ENCODE measurements around the gene TBRG4.

The TBRG4 gene

GRCh38 chr7:45080958-45081669 is 30.4 kb downstream of the TBRG4 start:
- no peaks in the 10 kb centered on the region for H3F3A ChIP-seq (ENCODE audit: low read depth)
- no peak overlapping the region for H3K4me3 ChIP-seq (ENCODE audit: low read length, poor library complexity, severe bottlenecking)
- H3K9me2 ChIP-seq (replicated peaks; ENCODE audit: low read depth, low read length): no peaks in the 10 kb centered on the region
- no peaks in the 10 kb centered on the region for H3K27me3 ChIP-seq (ENCODE audit: insufficient read depth, low read length, poor library complexity, severe bottlenecking)
- no peaks in the 10 kb centered on the region for H4K20me1 ChIP-seq (ENCODE audit: insufficient read depth, low read length, poor library complexity, severe bottlenecking)
- no peaks in the 10 kb centered on the region for H3K79me2 ChIP-seq (ENCODE audit: insufficient read depth, low read length)
- H3K4me2 ChIP-seq (ENCODE audit: low read depth, low read length, poor library complexity, severe bottlenecking): no peak overlapping the region
- no peak for TF ChIP-seq EZH2phosphoT487 (IDR thresholded peaks at IDR 0.05; ENCODE audit: borderline replicate concordance)
- no peak for TF ChIP-seq CTCF (conservative IDR thresholded peaks at IDR 0.05; ENCODE audit: low read length)
- peaks cover 21% of the 10 kb centered on the region; the same call in 1 of the 2 replicates for H3K36me3 ChIP-seq (ENCODE audit: insufficient read depth, low read length)
- H2AFZ ChIP-seq (ENCODE audit: low read length): no peak overlapping the region
- no peaks in the 10 kb centered on the region for H3K4me1 ChIP-seq (ENCODE audit: insufficient read depth, low read length, poor library complexity, severe bottlenecking)
- H3K9ac ChIP-seq (ENCODE audit: low read depth, low read length, poor library complexity, severe bottlenecking): no peak overlapping the region
- H3K9me3 ChIP-seq (ENCODE audit: insufficient read depth, low read depth, low read length): no peaks in the 10 kb centered on the region

- Histone ChIP-seq H3K9me2 (replicated peaks; ENCODE audit: low read depth, low read length) (no peaks in the 10 kb centered on the region), H3K4me2 (ENCODE audit: low read depth, low read length, poor library complexity, severe bottlenecking) (no peak overlapping the region), H3K4me3 (ENCODE audit: low read length, poor library complexity, severe bottlenecking) (no peak overlapping the region), H3K79me2 (ENCODE audit: insufficient read depth, low read length) (no peaks in the 10 kb centered on the region), H3K27me3 (ENCODE audit: insufficient read depth, low read length, poor library complexity, severe bottlenecking) (no peaks in the 10 kb centered on the region), H3K4me1 (ENCODE audit: insufficient read depth, low read length, poor library complexity, severe bottlenecking) (no peaks in the 10 kb centered on the region), H3F3A (ENCODE audit: low read depth) (no peaks in the 10 kb centered on the region), H3K9ac (ENCODE audit: low read depth, low read length, poor library complexity, severe bottlenecking) (no peak overlapping the region), H3K36me3 (ENCODE audit: insufficient read depth, low read length) (peaks cover 28% of the 10 kb centered on the region; the same call in 1 of the 2 replicates), H3K9me3 (ENCODE audit: insufficient read depth, low read depth, low read length) (no peaks in the 10 kb centered on the region), H4K20me1 (ENCODE audit: insufficient read depth, low read length, poor library complexity, severe bottlenecking) (no peaks in the 10 kb centered on the region), H2AFZ (ENCODE audit: low read length) (no peak overlapping the region)
- TF ChIP-seq CTCF (conservative IDR thresholded peaks at IDR 0.05; ENCODE audit: low read length) (no peak), EZH2phosphoT487 (IDR thresholded peaks at IDR 0.05; ENCODE audit: borderline replicate concordance) (no peak)
Measured at GRCh38 chr7:45080265-45080957, 31.1 kb downstream of the TBRG4 start.

GRCh38 chr7:45078125-45078681 is 33.3 kb downstream of the TBRG4 start:
- Histone ChIP-seq H3K9me3 (ENCODE audit: insufficient read depth, low read depth, low read length) (no peaks in the 10 kb centered on the region), H3F3A (ENCODE audit: low read depth) (no peaks in the 10 kb centered on the region), H3K4me1 (ENCODE audit: insufficient read depth, low read length, poor library complexity, severe bottlenecking) (no peaks in the 10 kb centered on the region), H3K4me3 (ENCODE audit: low read length, poor library complexity, severe bottlenecking) (no peak overlapping the region), H3K27me3 (ENCODE audit: insufficient read depth, low read length, poor library complexity, severe bottlenecking) (no peaks in the 10 kb centered on the region), H3K9me2 (replicated peaks; ENCODE audit: low read depth, low read length) (no peaks in the 10 kb centered on the region), H3K4me2 (ENCODE audit: low read depth, low read length, poor library complexity, severe bottlenecking) (no peak overlapping the region), H3K36me3 (ENCODE audit: insufficient read depth, low read length) (peaks cover 50% of the 10 kb centered on the region; the same call in 1 of the 2 replicates), H3K9ac (ENCODE audit: low read depth, low read length, poor library complexity, severe bottlenecking) (no peak overlapping the region), H3K79me2 (ENCODE audit: insufficient read depth, low read length) (no peaks in the 10 kb centered on the region), H4K20me1 (ENCODE audit: insufficient read depth, low read length, poor library complexity, severe bottlenecking) (no peaks in the 10 kb centered on the region), H2AFZ (ENCODE audit: low read length) (no peak overlapping the region)
- TF ChIP-seq CTCF (conservative IDR thresholded peaks at IDR 0.05; ENCODE audit: low read length) (peak; percentile 48), EZH2phosphoT487 (IDR thresholded peaks at IDR 0.05; ENCODE audit: borderline replicate concordance) (no peak)

All from Loucy (cell line).